K562 (cell line): ENCODE measurements around the gene SPSB1. TPM values are rescaled to one million over a fixed set of nuclear protein-coding genes. Genes with fewer than 3 reads are reported as not detected.

Experiments used
- BCL6 ChIP-seq: fragments of 250-450 bp; sonication (Bioruptor Pico); IDR thresholded peaks from 2 replicates; pipeline ENCODE4 v1.4.0; 2020
- ETV1 ChIP-seq: fragments of 450-650 bp; conservative IDR thresholded peaks from 2 replicates; pipeline ENCODE4 v1.6.1; 2016; ENCODE audit warnings: missing genetic modification characterization, control low read depth, low read depth, missing compliant biosample characterization
- PRPF4 ChIP-seq: fragments of 200-400 bp; formaldehyde crosslinking; IDR thresholded peaks from one replicate; pipeline ENCODE4 v1.6.1; 2017; ENCODE audit warnings: low read length, low read depth, mild to moderate bottlenecking; ENCODE audit not compliant: insufficient read depth, poor library complexity, severe bottlenecking
- PURB ChIP-seq: sonication (generic); formaldehyde crosslinking; IDR thresholded peaks from 2 replicates; pipeline ENCODE4 v1.9.0; 2021; ENCODE audit warnings: low read depth, mild to moderate bottlenecking, missing genetic modification reagents
- RBM14 ChIP-seq: fragments of 200-400 bp; formaldehyde crosslinking; IDR thresholded peaks from 2 replicates; pipeline ENCODE4 v1.6.1; 2018; ENCODE audit warnings: low read depth, mild to moderate bottlenecking, low read length, moderate library complexity, borderline replicate concordance; ENCODE audit not compliant: insufficient read depth
- RCOR1 ChIP-seq, 2 experiments: IDR thresholded peaks; 2 replicates each; pipeline ENCODE4 v1.6.1; 2012; ENCODE audit warnings: low read depth in 2 of 2, low read length in 2 of 2, borderline replicate concordance in 1 of 2, improper control_type of control experiment in 1 of 2
- SMARCC2 ChIP-seq: fragments of 450-650 bp; IDR thresholded peaks from 2 replicates; pipeline ENCODE4 v1.6.1; 2017; ENCODE audit warnings: antibody characterized with exemption, moderate library complexity, mild to moderate bottlenecking, low read depth
- ZSCAN32 ChIP-seq: fragments of 450-650 bp; formaldehyde crosslinking; IDR thresholded peaks from 2 replicates; pipeline ENCODE4 v1.4.0; 2020; ENCODE audit warnings: mild to moderate bottlenecking, moderate library complexity
- polyA plus RNA-seq, 8 experiments: library from polyadenylated mRNA; depleted of rRNA in 4 of 8; stranded (reverse) in 5 of 8; unstranded in 3 of 8; fragments of >200 nt; fragmentation: Nextera tagmentation in 2 of 8; fragmentation: Illumina TruSeq in 1 of 8; extraction: Ambion mirVana in 2 of 8; extraction: Trizol in 1 of 8; gene quantifications; 2 replicates each; pipeline versions ENCODE4 v1.2.1 to v1.2.3, GENCODE V29; 2011 to 2014; ENCODE audit warnings: inconsistent platforms in 1 of 8, missing spikeins in 1 of 8
- total RNA-seq, 7 experiments: library from RNA; depleted of rRNA in 6 of 7; stranded (reverse); fragments of >200 nt in 6 of 7; fragmentation: Illumina TruSeq in 2 of 7; extraction: Trizol in 2 of 7; gene quantifications; 2 replicates each; pipeline versions ENCODE4 v1.2.1 to v1.2.3, GENCODE V29; 2011 to 2021; ENCODE audit warnings: low replicate concordance in 1 of 7
- TF ChIP-seq, protein P1 (sequence below): fragments of 450-650 bp; IDR thresholded peaks from 2 replicates; pipeline ENCODE4 v1.6.1; 2018; ENCODE audit warnings: mild to moderate bottlenecking, low read depth; ENCODE audit not compliant: partially characterized antibody
- TF ChIP-seq, protein P2 (sequence below): fragments of 450-650 bp; formaldehyde crosslinking; IDR thresholded peaks from 2 replicates; pipeline ENCODE4 v1.4.0; 2022; ENCODE audit warnings: mild to moderate bottlenecking, moderate library complexity
- TF ChIP-seq, protein P3 (sequence below): sonication (generic); formaldehyde crosslinking; IDR thresholded peaks from 2 replicates; pipeline ENCODE4 v1.5.0; 2020; ENCODE audit warnings: missing genetic modification reagents
- TF ChIP-seq, protein P4 (sequence below): IDR thresholded peaks from 3 replicates; pipeline ENCODE4 v1.6.1; 2011; ENCODE audit warnings: borderline replicate concordance, mild to moderate bottlenecking; ENCODE audit not compliant: insufficient read length, insufficient read depth
- TF ChIP-seq, protein P5 (sequence below), 3 experiments: fragments of 200-800 bp in 1 of 3; fragments of 250-450 bp in 1 of 3; fragments of 450-650 bp in 1 of 3; sonication (Bioruptor Pico) in 1 of 3; sonication (Bioruptor generic) in 1 of 3; formaldehyde crosslinking in 1 of 3; IDR thresholded peaks; 2 replicates each; pipeline versions ENCODE4 v1.6.1 to v1.8.0; 2016 to 2022; ENCODE audit warnings: mild to moderate bottlenecking in 2 of 3, missing genetic modification characterization in 2 of 3, missing compliant biosample characterization in 1 of 3, moderate library complexity in 1 of 3
- TF ChIP-seq, protein P6 (sequence below): sonication (generic); formaldehyde crosslinking; IDR thresholded peaks from 2 replicates; pipeline ENCODE4 v1.8.1; 2022; ENCODE audit warnings: missing genetic modification reagents
- TF ChIP-seq, protein P7 (sequence below): fragments of 450-650 bp; IDR thresholded peaks from 2 replicates; pipeline ENCODE4 v1.6.1; 2017; ENCODE audit warnings: mild to moderate bottlenecking, moderate library complexity

Gene SPSB1
- total and polyA plus RNA-seq, 9 of the 15 experiments (the other 6 are each of a cell fraction or from before 2014, with no cell fraction given): 0.06 to 0.35 (median 0.14) TPM; not detected in 6

DNA sequence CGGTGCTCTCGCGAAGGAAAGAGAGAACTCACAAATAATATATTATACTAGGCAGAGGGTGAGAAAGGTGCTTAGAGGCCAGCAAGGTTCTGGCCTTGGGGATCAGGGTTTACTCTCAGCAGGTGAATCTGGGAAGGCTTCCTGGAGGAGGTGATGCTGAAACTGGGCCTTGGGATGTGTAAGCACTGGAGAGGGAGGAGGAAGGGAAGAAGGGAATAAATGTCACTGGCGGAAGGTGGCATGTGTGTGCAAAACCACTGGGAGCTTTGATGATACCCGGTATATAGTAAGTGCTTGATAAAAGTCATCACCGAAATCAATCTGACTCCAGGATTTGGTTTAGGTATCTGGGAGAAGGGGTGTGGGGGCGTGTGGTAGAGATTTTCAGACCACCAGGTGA is 24.4 kb downstream of the SPSB1 start (continued):
- TF ChIP-seq, protein P1, sequence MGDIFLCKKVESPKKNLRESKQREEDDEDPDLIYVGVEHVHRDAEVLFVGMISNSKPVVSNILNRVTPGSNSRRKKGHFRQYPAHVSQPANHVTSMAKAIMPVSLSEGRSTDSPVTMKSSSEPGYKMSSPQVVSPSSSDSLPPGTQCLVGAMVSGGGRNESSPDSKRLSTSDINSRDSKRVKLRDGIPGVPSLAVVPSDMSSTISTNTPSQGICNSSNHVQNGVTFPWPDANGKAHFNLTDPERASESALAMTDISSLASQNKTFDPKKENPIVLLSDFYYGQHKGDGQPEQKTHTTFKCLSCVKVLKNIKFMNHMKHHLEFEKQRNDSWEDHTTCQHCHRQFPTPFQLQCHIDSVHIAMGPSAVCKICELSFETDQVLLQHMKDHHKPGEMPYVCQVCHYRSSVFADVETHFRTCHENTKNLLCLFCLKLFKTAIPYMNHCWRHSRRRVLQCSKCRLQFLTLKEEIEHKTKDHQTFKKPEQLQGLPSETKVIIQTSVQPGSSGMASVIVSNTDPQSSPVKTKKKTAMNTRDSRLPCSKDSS: no peak
- TF ChIP-seq RCOR1 (IDR thresholded peaks at IDR 0.05; ENCODE audit: borderline replicate concordance in 1 of 2, low read depth in 2 of 2, low read length in 2 of 2) (peak in 1 of 2 experiments; percentile 27; a peak in 1 of 4 replicates), SMARCC2 (no peak), PURB (CRISPR knock-in tag) (no peak), PRPF4 (no peak), RBM14 (no peak), BCL6 (CRISPR knock-in tag) (no peak), ZSCAN32 (CRISPR knock-in tag) (no peak), ETV1 (tag) (no peak)
- TF ChIP-seq, protein P2, sequence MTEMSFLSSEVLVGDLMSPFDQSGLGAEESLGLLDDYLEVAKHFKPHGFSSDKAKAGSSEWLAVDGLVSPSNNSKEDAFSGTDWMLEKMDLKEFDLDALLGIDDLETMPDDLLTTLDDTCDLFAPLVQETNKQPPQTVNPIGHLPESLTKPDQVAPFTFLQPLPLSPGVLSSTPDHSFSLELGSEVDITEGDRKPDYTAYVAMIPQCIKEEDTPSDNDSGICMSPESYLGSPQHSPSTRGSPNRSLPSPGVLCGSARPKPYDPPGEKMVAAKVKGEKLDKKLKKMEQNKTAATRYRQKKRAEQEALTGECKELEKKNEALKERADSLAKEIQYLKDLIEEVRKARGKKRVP (CRISPR knock-in tag): no peak
- TF ChIP-seq, protein P3, sequence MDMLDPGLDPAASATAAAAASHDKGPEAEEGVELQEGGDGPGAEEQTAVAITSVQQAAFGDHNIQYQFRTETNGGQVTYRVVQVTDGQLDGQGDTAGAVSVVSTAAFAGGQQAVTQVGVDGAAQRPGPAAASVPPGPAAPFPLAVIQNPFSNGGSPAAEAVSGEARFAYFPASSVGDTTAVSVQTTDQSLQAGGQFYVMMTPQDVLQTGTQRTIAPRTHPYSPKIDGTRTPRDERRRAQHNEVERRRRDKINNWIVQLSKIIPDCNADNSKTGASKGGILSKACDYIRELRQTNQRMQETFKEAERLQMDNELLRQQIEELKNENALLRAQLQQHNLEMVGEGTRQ: no peak
- TF ChIP-seq, protein P4, sequence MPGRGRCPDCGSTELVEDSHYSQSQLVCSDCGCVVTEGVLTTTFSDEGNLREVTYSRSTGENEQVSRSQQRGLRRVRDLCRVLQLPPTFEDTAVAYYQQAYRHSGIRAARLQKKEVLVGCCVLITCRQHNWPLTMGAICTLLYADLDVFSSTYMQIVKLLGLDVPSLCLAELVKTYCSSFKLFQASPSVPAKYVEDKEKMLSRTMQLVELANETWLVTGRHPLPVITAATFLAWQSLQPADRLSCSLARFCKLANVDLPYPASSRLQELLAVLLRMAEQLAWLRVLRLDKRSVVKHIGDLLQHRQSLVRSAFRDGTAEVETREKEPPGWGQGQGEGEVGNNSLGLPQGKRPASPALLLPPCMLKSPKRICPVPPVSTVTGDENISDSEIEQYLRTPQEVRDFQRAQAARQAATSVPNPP: no peak
- TF ChIP-seq, protein P5, sequence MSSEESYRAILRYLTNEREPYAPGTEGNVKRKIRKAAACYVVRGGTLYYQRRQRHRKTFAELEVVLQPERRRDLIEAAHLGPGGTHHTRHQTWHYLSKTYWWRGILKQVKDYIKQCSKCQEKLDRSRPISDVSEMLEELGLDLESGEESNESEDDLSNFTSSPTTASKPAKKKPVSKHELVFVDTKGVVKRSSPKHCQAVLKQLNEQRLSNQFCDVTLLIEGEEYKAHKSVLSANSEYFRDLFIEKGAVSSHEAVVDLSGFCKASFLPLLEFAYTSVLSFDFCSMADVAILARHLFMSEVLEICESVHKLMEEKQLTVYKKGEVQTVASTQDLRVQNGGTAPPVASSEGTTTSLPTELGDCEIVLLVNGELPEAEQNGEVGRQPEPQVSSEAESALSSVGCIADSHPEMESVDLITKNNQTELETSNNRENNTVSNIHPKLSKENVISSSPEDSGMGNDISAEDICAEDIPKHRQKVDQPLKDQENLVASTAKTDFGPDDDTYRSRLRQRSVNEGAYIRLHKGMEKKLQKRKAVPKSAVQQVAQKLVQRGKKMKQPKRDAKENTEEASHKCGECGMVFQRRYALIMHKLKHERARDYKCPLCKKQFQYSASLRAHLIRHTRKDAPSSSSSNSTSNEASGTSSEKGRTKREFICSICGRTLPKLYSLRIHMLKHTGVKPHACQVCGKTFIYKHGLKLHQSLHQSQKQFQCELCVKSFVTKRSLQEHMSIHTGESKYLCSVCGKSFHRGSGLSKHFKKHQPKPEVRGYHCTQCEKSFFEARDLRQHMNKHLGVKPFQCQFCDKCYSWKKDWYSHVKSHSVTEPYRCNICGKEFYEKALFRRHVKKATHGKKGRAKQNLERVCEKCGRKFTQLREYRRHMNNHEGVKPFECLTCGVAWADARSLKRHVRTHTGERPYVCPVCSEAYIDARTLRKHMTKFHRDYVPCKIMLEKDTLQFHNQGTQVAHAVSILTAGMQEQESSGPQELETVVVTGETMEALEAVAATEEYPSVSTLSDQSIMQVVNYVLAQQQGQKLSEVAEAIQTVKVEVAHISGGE (CRISPR knock-in tag; IDR thresholded peaks at IDR 0.05): no peak
- TF ChIP-seq, protein P6, sequence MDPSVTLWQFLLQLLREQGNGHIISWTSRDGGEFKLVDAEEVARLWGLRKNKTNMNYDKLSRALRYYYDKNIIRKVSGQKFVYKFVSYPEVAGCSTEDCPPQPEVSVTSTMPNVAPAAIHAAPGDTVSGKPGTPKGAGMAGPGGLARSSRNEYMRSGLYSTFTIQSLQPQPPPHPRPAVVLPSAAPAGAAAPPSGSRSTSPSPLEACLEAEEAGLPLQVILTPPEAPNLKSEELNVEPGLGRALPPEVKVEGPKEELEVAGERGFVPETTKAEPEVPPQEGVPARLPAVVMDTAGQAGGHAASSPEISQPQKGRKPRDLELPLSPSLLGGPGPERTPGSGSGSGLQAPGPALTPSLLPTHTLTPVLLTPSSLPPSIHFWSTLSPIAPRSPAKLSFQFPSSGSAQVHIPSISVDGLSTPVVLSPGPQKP (CRISPR knock-in tag): no peak
- TF ChIP-seq, protein P7, sequence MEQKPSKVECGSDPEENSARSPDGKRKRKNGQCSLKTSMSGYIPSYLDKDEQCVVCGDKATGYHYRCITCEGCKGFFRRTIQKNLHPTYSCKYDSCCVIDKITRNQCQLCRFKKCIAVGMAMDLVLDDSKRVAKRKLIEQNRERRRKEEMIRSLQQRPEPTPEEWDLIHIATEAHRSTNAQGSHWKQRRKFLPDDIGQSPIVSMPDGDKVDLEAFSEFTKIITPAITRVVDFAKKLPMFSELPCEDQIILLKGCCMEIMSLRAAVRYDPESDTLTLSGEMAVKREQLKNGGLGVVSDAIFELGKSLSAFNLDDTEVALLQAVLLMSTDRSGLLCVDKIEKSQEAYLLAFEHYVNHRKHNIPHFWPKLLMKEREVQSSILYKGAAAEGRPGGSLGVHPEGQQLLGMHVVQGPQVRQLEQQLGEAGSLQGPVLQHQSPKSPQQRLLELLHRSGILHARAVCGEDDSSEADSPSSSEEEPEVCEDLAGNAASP: no peak
